MM.1S (cell line): Measurements from ENCODE around the gene SHMT2.

Experiments used
- DNase-seq: peaks from one replicate; pipeline ENCODE4 v3.0.0-alpha.2; 2015
- H2AFZ ChIP-seq: fragments of 300-600 bp; sonication (generic); 2 replicates; pipeline ENCODE4 v1.6.0; 2016; ENCODE audit warnings: antibody characterized with exemption, low read length
- H3F3A ChIP-seq: fragments of 300-600 bp; sonication (generic); 2 replicates; pipeline ENCODE4 v1.6.1; 2016; ENCODE audit warnings: mild to moderate bottlenecking, antibody characterized with exemption, low read length, moderate library complexity, mixed read lengths; ENCODE audit not compliant: insufficient read depth
- H3K27ac ChIP-seq: fragments of 300-600 bp; sonication (generic); 2 replicates; pipeline ENCODE4 v1.5.1; 2016; ENCODE audit warnings: mild to moderate bottlenecking, low read length
- H3K27me3 ChIP-seq: fragments of 300-600 bp; sonication (generic); replicated peaks from 2 replicates; pipeline ENCODE4 v1.6.0; 2016; ENCODE audit warnings: low read length; ENCODE audit not compliant: insufficient read depth
- H3K36me3 ChIP-seq: fragments of 300-600 bp; sonication (generic); replicated peaks from 2 replicates; pipeline ENCODE4 v1.6.1; 2016; ENCODE audit warnings: mild to moderate bottlenecking, low read length, mixed read lengths; ENCODE audit not compliant: insufficient read depth
- H3K4me1 ChIP-seq: fragments of 300-600 bp; sonication (generic); 2 replicates; pipeline ENCODE4 v1.6.1; 2016; ENCODE audit warnings: low read length, mixed read lengths
- H3K4me2 ChIP-seq: fragments of 300-600 bp; sonication (generic); 2 replicates; pipeline ENCODE4 v1.6.0; 2016; ENCODE audit warnings: low read depth, low read length
- H3K4me3 ChIP-seq: fragments of 300-600 bp; sonication (generic); 2 replicates; pipeline ENCODE4 v1.5.1; 2016; ENCODE audit warnings: low read length, mixed read lengths
- H3K79me2 ChIP-seq: fragments of 300-600 bp; sonication (generic); 2 replicates; pipeline ENCODE4 v1.6.1; 2016; ENCODE audit warnings: mixed run types, low read length, mixed read lengths
- H3K9ac ChIP-seq: fragments of 300-600 bp; sonication (generic); 2 replicates; pipeline ENCODE4 v1.6.1; 2016; ENCODE audit warnings: low read length, mixed read lengths
- H3K9me2 ChIP-seq: fragments of 300-600 bp; sonication (generic); replicated peaks from 2 replicates; pipeline ENCODE4 v1.6.1; 2016; ENCODE audit warnings: mild to moderate bottlenecking, low read length, mixed read lengths; ENCODE audit not compliant: insufficient read depth
- H3K9me3 ChIP-seq: fragments of 300-600 bp; sonication (generic); replicated peaks from 2 replicates; pipeline ENCODE4 v1.6.1; 2016; ENCODE audit warnings: mild to moderate bottlenecking, low read length, mixed read lengths; ENCODE audit not compliant: insufficient read depth
- H4K20me1 ChIP-seq: fragments of 300-600 bp; sonication (generic); 2 replicates; pipeline ENCODE4 v1.6.1; 2016; ENCODE audit warnings: mild to moderate bottlenecking, low read length, moderate library complexity, mixed read lengths; ENCODE audit not compliant: insufficient read depth
- CTCF ChIP-seq: fragments of 300-600 bp; sonication (generic); IDR thresholded peaks from 2 replicates; pipeline ENCODE4 v1.5.1; 2016; ENCODE audit warnings: antibody characterized with exemption, low read length, mixed read lengths
- EZH2 ChIP-seq: fragments of 300-600 bp; sonication (generic); optimal IDR thresholded peaks from 2 replicates; pipeline ENCODE3; 2017; ENCODE audit warnings: low read depth, mild to moderate bottlenecking, antibody characterized with exemption, low read length, mixed read lengths
- EZH2phosphoT487 ChIP-seq: fragments of 300-600 bp; sonication (generic); IDR thresholded peaks from 2 replicates; pipeline ENCODE4 v1.6.1; 2018; ENCODE audit warnings: antibody characterized with exemption, low read length

The SHMT2 gene

GRCh38 chr12:57236201-57236924 lies 6.9 kb downstream of the SHMT2 start:
- peaks cover 26% of the 10 kb centered on the region for H3K27me3 ChIP-seq
- TF ChIP-seq EZH2phosphoT487 (no peak), EZH2 (no peak), CTCF (no peak)
- H3K9me2 ChIP-seq: no peaks in the 10 kb centered on the region
- H3K4me3 ChIP-seq: no peak overlapping the region
- no peak overlapping the region for H2AFZ ChIP-seq
- H3K9me3 ChIP-seq: no peaks in the 10 kb centered on the region
- peaks cover 12% of the 10 kb centered on the region for H3K79me2 ChIP-seq
- H3K27ac ChIP-seq: no peak overlapping the region
- H3K4me2 ChIP-seq: no peak overlapping the region
- 0 out of 2 replicates have a peak, but pooled peaks cover 15% of the 10 kb centered on the region for H3K36me3 ChIP-seq
- peaks cover 20% of the 10 kb centered on the region for H3K4me1 ChIP-seq
- H4K20me1 ChIP-seq: peaks cover 3% of the 10 kb centered on the region; the same call in 1 of the 2 replicates
- DNase-seq: no peak
- H3K9ac ChIP-seq: no peak overlapping the region
- peaks cover 22% of the 10 kb centered on the region; the same call in 1 of the 2 replicates for H3F3A ChIP-seq

- Histone ChIP-seq H3K9me3 (no peaks in the 10 kb centered on the region), H3K4me1 (peaks cover 25% of the 10 kb centered on the region), H2AFZ (no peak overlapping the region), H4K20me1 (peaks cover 3% of the 10 kb centered on the region; the same call in 1 of the 2 replicates), H3K79me2 (peaks cover 5% of the 10 kb centered on the region), H3K27ac (no peak overlapping the region), H3K4me3 (no peak overlapping the region), H3F3A (peaks cover 29% of the 10 kb centered on the region; the same call in 1 of the 2 replicates), H3K9ac (no peak overlapping the region), H3K9me2 (no peaks in the 10 kb centered on the region), H3K27me3 (peaks cover 33% of the 10 kb centered on the region), H3K36me3 (0 out of 2 replicates have a peak, but pooled peaks cover 10% of the 10 kb centered on the region), H3K4me2 (no peak overlapping the region)
- DNase-seq: no peak
- TF ChIP-seq CTCF (no peak), EZH2 (no peak), EZH2phosphoT487 (no peak)
Observed at GRCh38 chr12:57236925-57237595, 7.5 kb downstream of the SHMT2 start.

- peaks cover 28% of the 10 kb centered on the region for H3K4me1 ChIP-seq
Observed at GRCh38 chr12:57237596-57237931, 8.1 kb downstream of the SHMT2 start.

More at GRCh38 chr12:57237596-57237931, 8.1 kb downstream of the SHMT2 start:
- Histone ChIP-seq H3K9ac (no peak overlapping the region), H3K79me2 (no peaks in the 10 kb centered on the region; the same call in 1 of the 2 replicates), H4K20me1 (peaks cover 3% of the 10 kb centered on the region; the same call in 1 of the 2 replicates), H3K27me3 (peaks cover 37% of the 10 kb centered on the region), H3F3A (peaks cover 32% of the 10 kb centered on the region; the same call in 1 of the 2 replicates), H3K27ac (no peak overlapping the region), H3K4me3 (no peak overlapping the region), H3K9me2 (no peaks in the 10 kb centered on the region), H3K9me3 (no peaks in the 10 kb centered on the region), H3K36me3 (0 out of 2 replicates have a peak, but pooled peaks cover 9% of the 10 kb centered on the region), H2AFZ (no peak overlapping the region), H3K4me2 (peak overlapping the region; percentile 98; the same call in 1 of the 2 replicates)
- no peak for DNase-seq
- TF ChIP-seq EZH2phosphoT487: no peak
- TF ChIP-seq CTCF: no peak
- TF ChIP-seq EZH2: no peak
